HepG2 (cell line): ENCODE data around the gene YAP1.

Experiments used
- EZH2 ChIP-seq: conservative IDR thresholded peaks from 2 replicates; pipeline ENCODE4 v1.6.1; 2012; ENCODE audit warnings: mild to moderate bottlenecking, low read depth, low read length, moderate library complexity
- KDM1A ChIP-seq: IDR thresholded peaks from 2 replicates; pipeline ENCODE4 v1.6.1; 2016; ENCODE audit warnings: missing compliant biosample characterization
- NR0B2 ChIP-seq: sonication (generic); formaldehyde crosslinking; IDR thresholded peaks from 2 replicates; pipeline ENCODE4 v1.4.0; 2020; ENCODE audit warnings: mild to moderate bottlenecking, missing genetic modification reagents
- NR2C2 ChIP-seq: sonication (generic); formaldehyde crosslinking; IDR thresholded peaks from 2 replicates; pipeline ENCODE4 v1.4.0; 2020; ENCODE audit warnings: missing genetic modification reagents, mild to moderate bottlenecking, moderate library complexity, borderline replicate concordance
- RARA ChIP-seq: IDR thresholded peaks from 2 replicates; pipeline ENCODE4 v1.6.1; 2016; ENCODE audit warnings: missing genetic modification reagents, missing compliant biosample characterization
- TF ChIP-seq, protein P1 (sequence below): sonication (generic); formaldehyde crosslinking; IDR thresholded peaks from 2 replicates; pipeline ENCODE4 v1.5.0; 2020; ENCODE audit warnings: mild to moderate bottlenecking, missing genetic modification reagents, moderate library complexity

DNA sequence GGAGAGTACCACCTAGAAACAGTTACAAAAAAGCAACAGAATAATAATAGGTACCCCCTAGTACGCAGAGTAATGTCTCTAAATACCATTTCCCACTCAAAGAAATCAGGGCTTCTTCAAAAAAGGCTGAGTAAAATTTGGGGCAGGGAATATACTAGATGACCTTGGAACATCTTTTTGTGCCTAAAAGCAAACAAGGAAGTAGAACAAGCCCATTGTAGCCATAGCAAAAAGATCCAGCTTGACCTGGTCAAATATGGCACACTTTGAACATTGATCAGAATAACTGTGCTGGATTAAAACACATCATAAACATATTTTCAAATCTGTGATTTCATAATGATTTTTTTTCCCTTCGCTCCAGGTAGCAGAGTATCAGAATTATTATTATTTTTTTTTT is 91.5 kb downstream of the YAP1 start:
- TF ChIP-seq NR0B2 (CRISPR knock-in tag) (no peak), RARA (CRISPR knock-in tag) (no peak), NR2C2 (CRISPR knock-in tag) (no peak), KDM1A (CRISPR knock-in tag) (no peak), EZH2 (no peak)
- TF ChIP-seq, protein P1, sequence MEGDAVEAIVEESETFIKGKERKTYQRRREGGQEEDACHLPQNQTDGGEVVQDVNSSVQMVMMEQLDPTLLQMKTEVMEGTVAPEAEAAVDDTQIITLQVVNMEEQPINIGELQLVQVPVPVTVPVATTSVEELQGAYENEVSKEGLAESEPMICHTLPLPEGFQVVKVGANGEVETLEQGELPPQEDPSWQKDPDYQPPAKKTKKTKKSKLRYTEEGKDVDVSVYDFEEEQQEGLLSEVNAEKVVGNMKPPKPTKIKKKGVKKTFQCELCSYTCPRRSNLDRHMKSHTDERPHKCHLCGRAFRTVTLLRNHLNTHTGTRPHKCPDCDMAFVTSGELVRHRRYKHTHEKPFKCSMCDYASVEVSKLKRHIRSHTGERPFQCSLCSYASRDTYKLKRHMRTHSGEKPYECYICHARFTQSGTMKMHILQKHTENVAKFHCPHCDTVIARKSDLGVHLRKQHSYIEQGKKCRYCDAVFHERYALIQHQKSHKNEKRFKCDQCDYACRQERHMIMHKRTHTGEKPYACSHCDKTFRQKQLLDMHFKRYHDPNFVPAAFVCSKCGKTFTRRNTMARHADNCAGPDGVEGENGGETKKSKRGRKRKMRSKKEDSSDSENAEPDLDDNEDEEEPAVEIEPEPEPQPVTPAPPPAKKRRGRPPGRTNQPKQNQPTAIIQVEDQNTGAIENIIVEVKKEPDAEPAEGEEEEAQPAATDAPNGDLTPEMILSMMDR (CRISPR knock-in tag): no peak
